Activated CD4-positive, alpha-beta T cell treated with anti-CD3 and anti-CD28 coated beads, Interleukin-2, amount 10 ng/mL, durations not matched to agents 7 days and 5 days (primary cell): Measurements from ENCODE around the gene FARP1. TPM values are rescaled to one million over a fixed set of nuclear protein-coding genes. Genes with fewer than 3 reads are reported as not detected.

Experiments
- CTCF ChIA-PET: fragments of 350-600 bp; sonication (Branson Sonifier 250); formaldehyde crosslinking; loops from one replicate; lab custom pipeline; 2021; ENCODE audit warnings: antibody characterized with exemption; lab: Charles Lee
- POLR2A ChIA-PET: fragments of 350-600 bp; sonication (Branson Sonifier 250); formaldehyde crosslinking; loops from one replicate; lab custom pipeline; 2021; ENCODE audit warnings: antibody characterized with exemption; lab: Charles Lee
- DNase-seq: peaks from one replicate; pipeline ENCODE4 v3.0.0-alpha.2; 2020
- H3K27ac Mint-ChIP-seq: one replicate; pipeline ENCODE4 v1.8.0; 2021; ENCODE audit warnings: mild to moderate bottlenecking, moderate library complexity, mixed read lengths
- H3K27me3 Mint-ChIP-seq: one replicate; pipeline ENCODE4 v1.8.0; 2021; ENCODE audit warnings: mixed read lengths
- H3K36me3 Mint-ChIP-seq: one replicate; pipeline ENCODE4 v1.8.0; 2021; ENCODE audit warnings: low read depth, mixed read lengths
- H3K4me1 Mint-ChIP-seq: one replicate; pipeline ENCODE4 v1.8.0; 2021; ENCODE audit warnings: mixed read lengths
- H3K4me3 Mint-ChIP-seq: one replicate; pipeline ENCODE4 v1.8.0; 2021; ENCODE audit warnings: mild to moderate bottlenecking, moderate library complexity, mixed read lengths
- H3K9me3 Mint-ChIP-seq: one replicate; pipeline ENCODE4 v1.8.0; 2021; ENCODE audit warnings: mixed read lengths
- total RNA-seq, 2 experiments: library from RNA; stranded (reverse); gene quantifications; one replicate each; pipeline ENCODE4 v1.2.3, GENCODE V29; 2021

Gene FARP1
- total RNA-seq, 2 experiments from 2014 or later: 0.67 to 1.0 TPM

- ChIA-PET CTCF (no interaction called here), POLR2A (no interaction called here)
- H3K4me1 Mint-ChIP-seq: no peaks in the 10 kb centered on the region
- H3K9me3 Mint-ChIP-seq: no peaks in the 10 kb centered on the region
- no peak overlapping the region for H3K27ac Mint-ChIP-seq
- no peaks in the 10 kb centered on the region for H3K36me3 Mint-ChIP-seq
- no peak for DNase-seq
- no peak overlapping the region for H3K4me3 Mint-ChIP-seq
- H3K27me3 Mint-ChIP-seq: peaks cover 8% of the 10 kb centered on the region
Measured at GRCh38 chr13:98300956-98301641, 158.2 kb downstream of the FARP1 start.

- ChIA-PET POLR2A (no interaction called here), CTCF (no interaction called here)
- Mint-ChIP-seq H3K9me3 (no peaks in the 10 kb centered on the region), H3K27me3 (peaks cover 8% of the 10 kb centered on the region), H3K27ac (no peak overlapping the region), H3K4me3 (no peak overlapping the region), H3K36me3 (no peaks in the 10 kb centered on the region), H3K4me1 (no peaks in the 10 kb centered on the region)
- DNase-seq: no peak
Measured at GRCh38 chr13:98301721-98302120, 158.8 kb downstream of the FARP1 start.

GRCh38 chr13:98303858-98304257 lies 161.0 kb downstream of the FARP1 start:
- CTCF ChIA-PET: no interaction called here
- H3K4me1 Mint-ChIP-seq: no peaks in the 10 kb centered on the region

DNA sequence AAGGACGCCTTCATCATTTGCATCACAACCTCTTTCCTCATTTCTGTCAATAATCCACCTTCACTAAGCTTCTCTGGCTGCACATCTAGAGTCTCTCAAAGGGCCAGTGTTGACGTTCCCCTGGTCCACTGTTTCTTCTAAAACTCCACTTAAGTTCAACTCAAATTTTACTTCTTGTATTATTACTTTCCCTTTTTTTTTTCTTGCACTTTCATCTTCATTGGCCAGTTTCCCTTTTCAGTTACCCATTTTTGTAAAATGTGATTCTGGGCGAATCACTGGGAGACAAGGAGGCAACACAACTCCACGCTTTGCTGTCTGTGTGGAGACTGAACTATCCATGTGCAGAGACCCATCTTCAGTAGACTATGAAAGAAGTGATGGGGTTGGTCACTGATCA lies 162.8 kb downstream of the FARP1 start:
- Mint-ChIP-seq H3K4me1 (no peaks in the 10 kb centered on the region), H3K9me3 (no peaks in the 10 kb centered on the region), H3K36me3 (no peaks in the 10 kb centered on the region), H3K27me3 (peaks cover 1% of the 10 kb centered on the region), H3K4me3 (no peak overlapping the region), H3K27ac (no peak overlapping the region)
- no peak for DNase-seq
- CTCF ChIA-PET: interaction anchor here (0.6 kb wide), 1 partner anchor 129 kb away, joined by 3 read pairs; the partner anchor contains the start of gene RNF113B
- POLR2A ChIA-PET: no interaction called here

More at GRCh38 chr13:98303858-98304257, 161.0 kb downstream of the FARP1 start:
- H3K36me3 Mint-ChIP-seq: no peaks in the 10 kb centered on the region
- H3K27me3 Mint-ChIP-seq: peaks cover 4% of the 10 kb centered on the region
- POLR2A ChIA-PET: no interaction called here
- no peak overlapping the region for H3K27ac Mint-ChIP-seq
- H3K9me3 Mint-ChIP-seq: no peaks in the 10 kb centered on the region
- no peak for DNase-seq
- H3K4me3 Mint-ChIP-seq: no peak overlapping the region

GRCh38 chr13:98307463-98308085 lies 164.7 kb downstream of the FARP1 start:
- no peak for DNase-seq
- no peak overlapping the region for H3K27ac Mint-ChIP-seq
- no peaks in the 10 kb centered on the region for H3K36me3 Mint-ChIP-seq
- POLR2A ChIA-PET: no interaction called here
- H3K9me3 Mint-ChIP-seq: no peaks in the 10 kb centered on the region
- no peaks in the 10 kb centered on the region for H3K4me1 Mint-ChIP-seq
- no peak overlapping the region for H3K4me3 Mint-ChIP-seq
- H3K27me3 Mint-ChIP-seq: peaks cover 1% of the 10 kb centered on the region
- CTCF ChIA-PET: no interaction called here

GRCh38 chr13:98308086-98308911 lies 165.4 kb downstream of the FARP1 start:
- ChIA-PET CTCF (no interaction called here), POLR2A (no interaction called here)
- Mint-ChIP-seq H3K27me3 (no peaks in the 10 kb centered on the region), H3K27ac (no peak overlapping the region), H3K36me3 (no peaks in the 10 kb centered on the region), H3K9me3 (no peaks in the 10 kb centered on the region), H3K4me3 (no peak overlapping the region), H3K4me1 (no peaks in the 10 kb centered on the region)
- DNase-seq: no peak

- Mint-ChIP-seq H3K27me3 (no peaks in the 10 kb centered on the region), H3K9me3 (no peaks in the 10 kb centered on the region), H3K36me3 (no peaks in the 10 kb centered on the region), H3K4me3 (no peak overlapping the region), H3K27ac (no peak overlapping the region), H3K4me1 (no peaks in the 10 kb centered on the region)
- no peak for DNase-seq
- CTCF ChIA-PET: no interaction called here
- POLR2A ChIA-PET: no interaction called here
Measured at GRCh38 chr13:98309569-98310335, 166.9 kb downstream of the FARP1 start.

GRCh38 chr13:98310485-98311199 lies 167.7 kb downstream of the FARP1 start:
- H3K27me3 Mint-ChIP-seq: no peaks in the 10 kb centered on the region
- H3K27ac Mint-ChIP-seq: no peak overlapping the region
- H3K4me3 Mint-ChIP-seq: no peak overlapping the region
- CTCF ChIA-PET: no interaction called here
- H3K4me1 Mint-ChIP-seq: no peaks in the 10 kb centered on the region
- H3K36me3 Mint-ChIP-seq: no peaks in the 10 kb centered on the region
- POLR2A ChIA-PET: no interaction called here
- H3K9me3 Mint-ChIP-seq: no peaks in the 10 kb centered on the region
- no peak for DNase-seq

DNA sequence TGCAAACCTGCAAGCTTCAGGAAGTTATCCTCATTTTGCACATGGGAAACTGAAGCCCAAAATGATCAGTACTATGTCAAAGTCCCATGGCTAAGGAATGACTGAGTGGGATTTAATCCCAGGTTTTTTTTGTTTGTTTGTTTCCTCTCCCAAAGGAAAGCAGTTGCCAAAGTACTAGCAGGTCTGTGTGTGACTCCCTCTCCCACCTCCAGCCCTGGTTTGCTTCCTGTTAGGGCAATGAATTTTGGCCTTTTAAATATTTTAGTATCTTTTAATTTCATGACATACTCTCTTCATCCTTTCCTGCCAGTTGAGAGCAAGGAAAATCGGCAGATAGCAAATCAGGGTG lies 168.3 kb downstream of the FARP1 start:
- H3K9me3 Mint-ChIP-seq: no peaks in the 10 kb centered on the region
- no peak for DNase-seq
- H3K27me3 Mint-ChIP-seq: no peaks in the 10 kb centered on the region
- no peak overlapping the region for H3K27ac Mint-ChIP-seq
- ChIA-PET POLR2A (no interaction called here), CTCF (no interaction called here)
- H3K4me3 Mint-ChIP-seq: no peak overlapping the region
- no peaks in the 10 kb centered on the region for H3K36me3 Mint-ChIP-seq
- H3K4me1 Mint-ChIP-seq: no peaks in the 10 kb centered on the region

- ChIA-PET CTCF (no interaction called here), POLR2A (no interaction called here)
- no peak overlapping the region for H3K4me3 Mint-ChIP-seq
Measured at GRCh38 chr13:98312606-98313005, 169.7 kb downstream of the FARP1 start.

GRCh38 chr13:98313023-98313921 lies 170.4 kb downstream of the FARP1 start:
- ChIA-PET CTCF (no interaction called here), POLR2A (no interaction called here)
- H3K4me1 Mint-ChIP-seq: no peaks in the 10 kb centered on the region
- DNase-seq: no peak
- H3K27me3 Mint-ChIP-seq: peaks cover 2% of the 10 kb centered on the region
- H3K9me3 Mint-ChIP-seq: no peaks in the 10 kb centered on the region
- H3K4me3 Mint-ChIP-seq: no peak overlapping the region
- no peaks in the 10 kb centered on the region for H3K36me3 Mint-ChIP-seq
- H3K27ac Mint-ChIP-seq: no peak overlapping the region

More at GRCh38 chr13:98312606-98313005, 169.7 kb downstream of the FARP1 start:
- DNase-seq: no peak
- Mint-ChIP-seq H3K27ac (no peak overlapping the region), H3K36me3 (no peaks in the 10 kb centered on the region), H3K4me1 (no peaks in the 10 kb centered on the region), H3K9me3 (no peaks in the 10 kb centered on the region), H3K27me3 (no peaks in the 10 kb centered on the region)
